HUES64 (cell line): ENCODE measurements around the gene FAM25G. TPM values are rescaled to one million over a fixed set of nuclear protein-coding genes. Genes with fewer than 3 reads are reported as not detected.
"Not testable (repeated sequence)": the region's sequence is repeated elsewhere in the genome, so short reads cannot be mapped to it uniquely, and the experiment has no call there.

Experiments used
- H3K27ac ChIP-seq: 2 replicates; pipeline ENCODE4 v1.7.0; 2013; ENCODE audit warnings: low read depth, low read length, inconsistent platforms
- H3K27me3 ChIP-seq: 2 replicates; pipeline ENCODE4 v1.6.1; 2013; ENCODE audit warnings: mild to moderate bottlenecking, low read length; ENCODE audit not compliant: insufficient read depth
- H3K36me3 ChIP-seq: 2 replicates; pipeline ENCODE4 v1.6.1; 2013; ENCODE audit warnings: mild to moderate bottlenecking, low read length; ENCODE audit not compliant: insufficient read depth
- H3K4me1 ChIP-seq: 2 replicates; pipeline ENCODE4 v1.6.1; 2013; ENCODE audit warnings: mild to moderate bottlenecking, low read length, moderate library complexity; ENCODE audit not compliant: insufficient read depth
- H3K4me3 ChIP-seq: 2 replicates; pipeline ENCODE4 v1.5.1; 2013; ENCODE audit warnings: mild to moderate bottlenecking, low read length, moderate library complexity
- H3K9ac ChIP-seq: 2 replicates; pipeline ENCODE4 v1.6.1; 2013; ENCODE audit warnings: mild to moderate bottlenecking, low read depth, low read length
- H3K9me3 ChIP-seq: 2 replicates; pipeline ENCODE4 v1.6.1; 2013; ENCODE audit warnings: low read depth, low read length; ENCODE audit not compliant: insufficient read depth
- whole genome bisulfite sequencing: fragments of 150-250, 120-280 bp; methylation state at CpG from one replicate; pipeline ENCODE4 v1.1.7; 2013; ENCODE audit warnings: missing lambda C conversion rate; 5-methylcytosine and 5-hydroxymethylcytosine counted together
- polyA plus RNA-seq, 2 experiments: library from polyadenylated mRNA; stranded (reverse); fragments of 50-300 nt; gene quantifications; one replicate each; pipeline ENCODE4 v1.2.3, GENCODE V29; 2013

FAM25G gene
- polyA plus RNA-seq (2013, experiment 1 of 2), result not detected
- polyA plus RNA-seq (2013, experiment 2 of 2), result not detected

- not testable (repeated sequence) for H3K4me3 ChIP-seq, H3K36me3 ChIP-seq, H3K9me3 ChIP-seq, H3K27ac ChIP-seq, H3K4me1 ChIP-seq, H3K27me3 ChIP-seq, H3K9ac ChIP-seq
- WGBS, result 100% methylated on average over 1 of the region's 9 CpGs
Observed at GRCh38 chr10:47491600-47491999, at the start of gene FAM25G. FAM25G (minus strand) TSS chr10:47491700; CDS start chr10:47491674, 26 bp downstream.

GRCh38 chr10:47536430-47536829, 44.9 kb upstream of the FAM25G start:
- not testable (repeated sequence) for H3K4me1 ChIP-seq, H3K9me3 ChIP-seq, H3K27me3 ChIP-seq, H3K36me3 ChIP-seq, H3K9ac ChIP-seq, H3K27ac ChIP-seq, H3K4me3 ChIP-seq
- WGBS, result 90% methylated on average over 1 of the region's 3 CpGs

GRCh38 chr10:47523475-47523874, 32.0 kb upstream of the FAM25G start, which contains the start of gene AGAP9:
AGAP9 (minus strand) TSS chr10:47523638; CDS start chr10:47523526, 112 bp downstream.
- not testable (repeated sequence) for H3K36me3 ChIP-seq, H3K4me1 ChIP-seq, H3K9ac ChIP-seq, H3K27me3 ChIP-seq, H3K4me3 ChIP-seq, H3K27ac ChIP-seq, H3K9me3 ChIP-seq
- WGBS, result no CpG with 5 or more reads among the region's 20 CpGs

GRCh38 chr10:47502313-47502712, 10.8 kb upstream of the FAM25G start:
- H3K9ac ChIP-seq, H3K4me3 ChIP-seq, H3K4me1 ChIP-seq, H3K27me3 ChIP-seq, H3K9me3 ChIP-seq, H3K36me3 ChIP-seq, H3K27ac ChIP-seq: not testable (repeated sequence)
- 96% methylated on average over 3 of the region's 9 CpGs for WGBS

GRCh38 chr10:47494226-47494625, 2.7 kb upstream of the FAM25G start:
- WGBS, result no CpG with 5 or more reads among the region's 6 CpGs
- not testable (repeated sequence) for H3K9me3 ChIP-seq, H3K27ac ChIP-seq, H3K4me1 ChIP-seq, H3K36me3 ChIP-seq, H3K27me3 ChIP-seq, H3K9ac ChIP-seq, H3K4me3 ChIP-seq

- H3K4me3 ChIP-seq, H3K27ac ChIP-seq: not testable (repeated sequence)
- WGBS, result 100% methylated on average over 1 of the region's 7 CpGs
Observed at GRCh38 chr10:47489630-47490029, 1.9 kb downstream of the FAM25G start.

GRCh38 chr10:47485943-47486342, 5.6 kb downstream of the FAM25G start:
- H3K9me3 ChIP-seq, H3K27me3 ChIP-seq, H3K9ac ChIP-seq, H3K27ac ChIP-seq, H3K4me3 ChIP-seq, H3K36me3 ChIP-seq, H3K4me1 ChIP-seq: not testable (repeated sequence)
- no CpG with 5 or more reads among the region's 4 CpGs for WGBS

More at GRCh38 chr10:47489630-47490029, 1.9 kb downstream of the FAM25G start:
- H3K9me3 ChIP-seq, H3K4me1 ChIP-seq, H3K27me3 ChIP-seq, H3K36me3 ChIP-seq, H3K9ac ChIP-seq: not testable (repeated sequence)

GRCh38 chr10:47484786-47485185, 6.7 kb downstream of the FAM25G start:
- H3K36me3 ChIP-seq, H3K4me1 ChIP-seq, H3K27me3 ChIP-seq, H3K4me3 ChIP-seq, H3K9ac ChIP-seq, H3K9me3 ChIP-seq, H3K27ac ChIP-seq: not testable (repeated sequence)
- 93% methylated on average over 9 of the region's 11 CpGs for WGBS

- H3K36me3 ChIP-seq, H3K27me3 ChIP-seq, H3K9me3 ChIP-seq, H3K27ac ChIP-seq, H3K9ac ChIP-seq, H3K4me3 ChIP-seq, H3K4me1 ChIP-seq: not testable (repeated sequence)
- 86% methylated on average over 7 of the region's 11 CpGs for WGBS
Observed at GRCh38 chr10:47483923-47484322, 7.6 kb downstream of the FAM25G start, which contains the start of gene ANXA8. ANXA8 (minus strand) TSS chr10:47484115; CDS start chr10:47483933, 182 bp downstream.

GRCh38 chr10:47482367-47482766, 9.1 kb downstream of the FAM25G start:
- H3K9me3 ChIP-seq, H3K27me3 ChIP-seq, H3K4me1 ChIP-seq, H3K9ac ChIP-seq, H3K4me3 ChIP-seq, H3K27ac ChIP-seq, H3K36me3 ChIP-seq: not testable (repeated sequence)
- WGBS, result no CpG with 5 or more reads among the region's 1 CpG

GRCh38 chr10:47481768-47482181, 9.7 kb downstream of the FAM25G start:
- not testable (repeated sequence) for H3K4me3 ChIP-seq, H3K36me3 ChIP-seq, H3K9ac ChIP-seq, H3K27ac ChIP-seq, H3K4me1 ChIP-seq, H3K9me3 ChIP-seq, H3K27me3 ChIP-seq
- 93% methylated on average over 3 of the region's 6 CpGs for WGBS

- H3K9me3 ChIP-seq, H3K9ac ChIP-seq, H3K4me1 ChIP-seq, H3K27ac ChIP-seq, H3K27me3 ChIP-seq, H3K4me3 ChIP-seq, H3K36me3 ChIP-seq: not testable (repeated sequence)
- WGBS, result 78% methylated on average over 5 of the region's 10 CpGs
Observed at GRCh38 chr10:47481182-47481766, 10.2 kb downstream of the FAM25G start.
